UCSD-AML1 (cell line): Measurements from ENCODE around the gene SPTBN4.
A peak's percentile ranks its signal among the peaks of the same experiment; 100 is the strongest.
"Not testable (repeated sequence)": the region's sequence is repeated elsewhere in the genome, so short reads cannot be mapped to it uniquely, and the experiment has no call there.

ENCODE experiments used
- DNase-seq: peaks from one replicate; lab custom pipeline; 2025; ENCODE audit not compliant: unreplicated experiment; lab: John Stamatoyannopoulos, UW

The SPTBN4 gene

DNA sequence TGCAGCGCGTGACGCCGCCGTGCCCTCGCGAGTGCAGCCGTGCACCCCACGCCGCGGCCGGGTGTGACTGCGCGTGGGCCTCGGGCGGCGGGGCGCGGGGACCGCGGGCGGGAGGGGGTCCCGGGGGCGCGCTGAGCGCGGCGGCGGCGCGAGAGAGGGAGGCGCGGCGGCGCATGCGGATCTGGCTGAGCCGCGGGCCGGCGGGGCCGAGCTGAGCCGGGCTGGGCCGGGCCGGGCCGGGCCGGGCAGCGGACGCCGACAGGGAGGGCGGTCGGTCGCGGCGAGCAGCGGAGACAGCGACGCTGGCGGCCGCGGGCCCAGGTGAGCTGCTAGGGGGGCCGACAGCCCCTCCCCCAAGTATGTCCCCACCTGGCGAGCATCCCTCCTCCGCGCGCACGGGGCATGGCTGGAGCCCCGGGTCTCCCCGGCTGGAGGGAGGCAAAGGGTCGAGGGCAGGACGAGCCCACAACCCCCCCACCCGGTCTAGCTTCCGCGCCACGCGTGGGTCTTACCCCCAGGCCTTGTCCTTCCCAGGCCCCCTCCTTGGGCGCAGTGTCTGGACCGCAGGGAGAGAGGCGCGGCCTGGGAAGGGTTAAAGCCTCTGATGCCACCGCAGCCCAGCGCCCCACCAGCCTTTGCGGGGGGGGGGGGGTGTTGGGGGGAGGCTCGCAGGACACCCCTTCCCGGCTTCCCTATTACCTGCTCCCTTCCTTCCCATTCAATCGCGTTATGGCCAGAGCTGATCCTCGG lies at the start of gene SPTBN4:
TSS of gene SPTBN4 (plus strand) at position 17 of the 750 bp plus-strand sequence. CDS start 5,621 bp downstream, outside the sequence.
- DNase-seq, result no peak

DNA sequence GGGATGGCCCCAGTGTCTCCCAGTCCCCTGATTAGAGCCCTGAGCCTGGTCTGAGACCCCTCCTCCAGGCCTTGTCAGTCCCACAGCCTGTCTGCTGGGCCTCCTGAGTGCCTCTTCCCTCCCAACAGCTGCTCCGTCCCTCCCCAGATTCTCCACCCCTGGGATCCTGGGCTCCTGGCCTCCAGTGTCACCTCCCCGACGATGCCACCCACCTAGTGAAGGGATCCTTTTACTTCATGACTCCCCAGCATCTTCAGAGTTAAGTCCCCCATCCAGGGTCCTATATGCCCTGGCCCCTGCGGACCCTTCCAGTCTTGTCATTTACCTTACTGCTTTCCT lies 49.2 kb upstream of the SPTBN4 start:
- DNase-seq, result no peak

DNA sequence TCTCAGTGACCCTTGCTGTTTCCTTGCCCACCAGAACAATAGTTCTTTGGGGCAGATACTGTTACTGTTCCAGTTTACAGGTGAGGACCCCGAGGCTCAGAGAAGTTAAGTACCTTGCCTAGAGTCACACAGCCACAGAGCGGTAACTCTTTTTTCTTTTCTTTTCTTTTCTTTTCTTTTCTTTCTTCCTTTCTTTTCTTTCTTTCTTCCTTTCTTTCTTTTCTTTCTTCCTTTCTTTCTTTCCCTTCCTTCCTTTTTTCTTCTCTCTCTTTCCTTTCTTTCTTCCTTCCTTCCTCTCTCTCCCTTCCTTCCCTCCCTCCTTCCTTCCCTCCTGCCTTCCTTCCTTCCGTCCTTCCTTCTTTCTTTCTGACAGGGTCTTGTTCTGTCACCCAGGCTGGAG lies 48.8 kb upstream of the SPTBN4 start:
- DNase-seq, result no peak

DNA sequence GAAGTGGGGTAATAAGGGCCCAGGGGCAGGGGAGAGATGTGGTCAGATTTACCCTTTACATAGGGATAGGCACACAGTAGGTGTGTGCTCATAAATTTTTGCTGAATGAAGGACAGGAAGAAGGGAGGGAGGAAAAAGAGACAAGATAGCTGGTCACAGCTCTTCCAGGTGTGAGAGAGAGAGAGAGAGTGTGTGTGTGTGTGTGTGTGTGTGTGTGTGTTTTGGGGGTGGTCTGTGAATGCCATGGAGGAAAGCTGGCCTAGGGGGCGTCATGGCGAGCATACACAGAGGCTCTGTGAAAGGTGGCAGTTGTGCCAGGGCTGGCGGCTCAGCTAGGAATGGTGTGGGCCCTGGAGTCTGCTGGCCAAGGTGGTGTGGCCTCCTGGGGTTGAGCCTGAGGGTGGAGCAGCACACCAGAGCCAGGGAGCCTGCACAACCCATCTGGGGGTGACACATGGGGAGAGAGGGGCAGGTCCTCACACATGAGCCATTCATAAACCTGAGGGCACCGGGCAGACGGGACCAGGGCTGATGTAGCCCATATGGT lies 47.7 kb upstream of the SPTBN4 start:
- DNase-seq, result no peak

DNA sequence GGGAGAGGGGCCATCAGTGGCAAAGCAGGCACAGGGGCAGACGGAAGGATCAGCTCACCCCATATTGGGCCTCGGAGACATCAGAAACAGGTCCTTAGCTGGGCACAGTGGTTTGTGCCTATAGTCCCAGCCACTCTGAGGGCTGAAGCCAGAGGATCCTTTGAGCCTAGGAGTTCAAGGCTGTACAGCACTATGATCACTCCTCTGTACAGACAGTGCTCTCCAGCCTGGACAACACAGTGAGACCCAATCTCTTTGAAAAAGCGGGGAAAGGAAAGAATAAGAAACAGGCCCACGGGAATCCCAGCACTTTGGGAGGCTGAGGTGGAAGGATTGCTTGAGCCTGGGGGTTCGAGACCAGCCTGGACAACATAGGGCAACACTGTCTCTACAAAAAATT lies 47.0 kb upstream of the SPTBN4 start:
- DNase-seq, result no peak

DNA sequence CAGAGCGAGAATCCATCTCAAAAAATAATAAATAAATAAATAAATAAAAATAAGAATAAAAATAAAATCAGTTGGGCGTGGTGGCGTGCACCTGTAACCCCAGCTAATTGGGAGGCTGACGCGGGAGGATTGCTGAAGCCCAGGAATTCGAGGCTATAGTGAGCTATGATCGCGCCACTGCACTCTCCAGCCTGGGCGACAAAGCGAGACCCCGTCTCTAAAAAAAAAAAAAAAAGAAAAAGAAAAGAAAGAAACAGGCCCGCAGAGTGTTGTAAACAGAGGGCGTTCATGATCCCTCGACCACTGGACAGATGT lies 46.4 kb upstream of the SPTBN4 start:
- DNase-seq, result no peak

DNA sequence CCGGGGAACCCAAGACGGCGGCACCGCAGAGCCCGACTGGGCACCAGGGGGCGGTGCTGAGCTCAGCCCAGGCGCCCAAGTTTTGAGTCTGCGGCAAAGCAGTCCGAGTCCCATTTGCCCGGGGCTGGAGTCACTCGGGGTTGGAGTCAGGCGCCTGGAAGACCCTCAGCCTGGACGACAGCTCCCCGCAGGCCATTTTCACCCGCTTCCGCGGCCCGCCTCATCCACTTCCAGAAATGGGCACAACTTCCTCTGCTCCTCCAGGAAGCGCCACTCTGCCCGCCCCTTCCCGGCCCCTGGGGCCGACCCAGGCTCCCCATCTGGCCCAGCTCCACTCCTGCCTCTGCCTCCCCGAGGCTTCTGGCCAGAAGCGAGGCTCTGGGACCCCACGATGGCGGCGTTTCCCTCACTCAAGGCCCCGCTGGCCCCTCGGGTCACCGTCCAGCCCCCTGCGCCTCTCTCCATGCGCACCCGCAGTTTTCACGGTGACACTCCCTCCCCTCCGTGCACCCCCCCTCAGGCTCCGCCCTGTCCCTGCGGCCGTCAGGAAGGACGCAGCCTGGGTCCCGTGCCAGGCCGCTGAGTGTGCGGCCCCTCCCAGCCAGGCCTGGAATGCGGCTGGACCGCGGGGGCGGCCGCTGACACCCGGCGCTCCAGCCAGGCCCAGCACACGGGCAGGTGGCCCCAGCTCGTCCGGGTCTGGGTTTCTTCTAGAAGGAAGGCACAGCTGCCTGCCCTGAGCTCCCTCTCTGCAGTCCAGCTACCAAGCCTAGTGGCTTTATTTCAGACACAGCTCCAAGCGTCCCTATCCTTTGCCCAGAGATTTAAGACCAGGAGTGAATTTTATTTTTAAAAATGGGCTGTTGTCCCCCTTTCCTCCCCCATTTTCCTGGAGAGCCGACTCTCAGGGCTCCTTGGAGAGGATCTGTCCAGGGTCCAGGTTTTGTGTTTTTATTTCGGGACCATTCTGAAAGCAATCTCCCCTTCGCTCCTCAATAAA lies 45.7 kb upstream of the SPTBN4 start:
- DNase-seq, result peak; percentile 93

DNA sequence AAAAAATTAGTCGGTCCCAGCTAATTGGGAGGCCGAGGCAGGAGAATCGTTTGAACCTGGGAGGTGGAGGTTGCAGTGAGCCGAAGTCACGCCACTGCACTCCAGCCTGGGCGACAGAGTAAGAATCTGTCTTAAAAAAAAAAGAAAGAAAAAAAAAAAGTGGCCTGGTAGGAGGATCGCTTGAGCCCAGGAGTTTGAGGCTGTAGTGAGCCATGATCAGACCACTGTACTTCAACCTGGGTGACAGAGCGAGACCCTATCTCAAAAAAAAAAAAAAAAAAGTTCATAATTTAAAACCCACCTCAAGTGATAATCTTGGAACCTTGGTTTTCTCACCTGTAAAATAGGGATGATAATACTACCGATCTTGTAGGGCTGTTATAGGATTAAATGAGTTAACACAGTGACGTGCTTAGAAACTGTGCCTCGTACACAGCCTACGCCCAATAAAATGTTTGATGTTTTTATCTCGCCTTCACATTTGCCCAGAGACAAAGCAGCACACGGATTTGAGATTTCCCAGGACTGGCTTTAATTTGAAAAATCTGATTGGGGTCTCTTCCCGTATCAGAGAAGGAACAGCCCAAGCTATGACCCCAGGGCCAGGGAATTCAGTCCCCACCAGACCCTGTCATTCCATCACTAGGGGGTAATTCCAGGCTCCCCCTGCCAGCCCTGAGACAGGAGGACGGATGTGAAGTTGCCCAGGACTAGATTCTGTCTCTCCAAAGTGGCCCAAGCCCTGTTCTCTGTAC lies 44.6 kb upstream of the SPTBN4 start:
- DNase-seq, result no peak

DNA sequence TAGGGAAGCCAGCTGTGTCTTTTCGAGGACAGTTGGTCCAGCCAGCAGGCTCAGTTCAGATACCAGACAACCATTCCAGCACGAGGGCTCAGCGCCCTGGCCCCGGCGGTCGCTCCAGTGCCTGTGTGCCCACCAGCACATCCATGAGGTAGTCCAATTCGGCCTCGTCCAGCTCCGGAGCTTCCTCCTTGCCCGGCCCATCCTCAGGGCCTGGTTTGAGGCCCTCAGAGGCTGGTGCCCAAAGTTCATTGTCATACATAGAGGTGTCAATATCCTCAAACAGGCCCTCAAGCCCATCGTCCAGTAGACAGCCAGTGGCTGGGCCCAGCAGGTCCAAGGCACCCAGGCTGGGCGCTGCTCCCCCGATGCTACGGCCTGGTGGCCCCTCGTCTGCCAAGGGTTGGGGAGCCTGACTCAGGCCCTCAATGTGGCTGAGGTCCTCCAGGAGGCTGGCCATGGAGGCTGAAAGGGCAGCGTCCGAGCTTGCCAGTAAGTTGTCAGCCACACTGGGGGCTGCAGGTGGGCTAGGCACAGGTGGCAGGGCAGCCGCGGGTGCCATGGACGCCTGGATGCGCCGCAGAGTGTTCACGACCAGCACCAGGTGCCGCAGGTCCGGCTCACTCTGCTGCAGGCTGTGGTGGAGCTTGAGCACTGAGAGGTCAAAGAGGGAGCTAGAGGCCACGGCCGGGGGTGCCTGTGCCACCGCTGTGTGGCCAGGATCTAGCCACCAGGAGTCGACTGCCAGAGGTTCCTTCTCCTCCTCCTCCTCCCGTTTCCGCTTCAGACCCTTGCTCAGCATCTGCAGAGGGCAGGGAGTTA lies 43.8 kb upstream of the SPTBN4 start:
- DNase-seq, result no peak

DNA sequence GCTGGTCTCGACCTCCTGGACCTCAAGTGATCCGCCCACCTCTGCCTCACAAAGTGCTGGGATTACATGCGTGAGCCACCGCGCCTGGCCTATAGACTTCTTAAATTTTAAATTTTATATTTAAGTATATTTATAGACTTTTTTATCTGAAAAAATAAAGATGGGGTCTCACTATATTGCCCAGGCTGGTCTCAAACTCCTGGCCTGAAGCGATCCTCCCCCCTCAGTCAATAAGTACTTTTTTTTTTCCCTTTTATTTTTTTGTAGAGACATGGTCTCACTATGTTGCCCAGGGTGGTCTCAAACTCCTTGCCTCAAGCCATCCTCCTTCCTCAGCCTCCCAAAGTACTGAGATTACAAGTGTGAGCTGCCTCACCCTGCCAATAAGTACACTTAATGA lies 42.9 kb upstream of the SPTBN4 start:
- no peak for DNase-seq

DNA sequence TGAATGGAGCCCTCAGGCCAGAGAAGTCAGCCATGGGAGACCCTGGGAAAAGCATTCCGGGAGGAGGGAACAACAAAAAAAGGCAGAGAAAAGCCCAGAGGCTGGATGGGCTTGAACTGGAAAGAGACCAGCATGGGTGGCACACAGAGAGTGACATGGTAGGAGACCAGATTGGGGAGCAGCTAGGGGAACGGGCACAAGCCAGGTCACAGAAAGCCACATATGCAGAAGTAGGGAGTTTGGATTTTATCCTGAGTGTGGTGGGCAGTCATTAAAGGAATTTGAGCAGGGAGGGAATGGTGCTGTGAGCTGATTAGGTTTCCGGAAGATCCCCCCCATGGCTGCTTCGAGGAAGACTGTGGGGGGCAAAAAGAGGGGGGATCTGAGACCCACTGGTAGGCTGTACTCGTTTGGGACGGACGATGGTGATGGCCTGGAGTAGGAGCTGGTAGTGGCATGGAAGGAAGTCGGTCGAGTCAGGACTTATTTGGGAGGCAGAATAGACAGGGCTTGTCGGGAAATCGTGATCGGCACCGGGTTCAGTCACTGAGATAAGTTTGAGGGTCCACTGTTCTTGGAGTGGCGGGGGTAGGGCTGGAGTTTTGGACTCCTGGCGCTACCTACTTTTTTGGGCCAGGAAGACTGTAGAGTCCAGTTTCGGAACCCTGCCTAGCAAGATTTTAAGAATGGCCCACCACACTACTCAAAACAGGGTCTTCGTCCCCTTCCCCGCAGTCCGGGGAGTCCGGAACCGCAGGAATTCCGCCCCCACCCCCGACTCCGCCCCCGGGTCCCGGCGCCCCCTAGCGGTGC lies 42.0 kb upstream of the SPTBN4 start:
- peak; percentile 57 for DNase-seq

DNA sequence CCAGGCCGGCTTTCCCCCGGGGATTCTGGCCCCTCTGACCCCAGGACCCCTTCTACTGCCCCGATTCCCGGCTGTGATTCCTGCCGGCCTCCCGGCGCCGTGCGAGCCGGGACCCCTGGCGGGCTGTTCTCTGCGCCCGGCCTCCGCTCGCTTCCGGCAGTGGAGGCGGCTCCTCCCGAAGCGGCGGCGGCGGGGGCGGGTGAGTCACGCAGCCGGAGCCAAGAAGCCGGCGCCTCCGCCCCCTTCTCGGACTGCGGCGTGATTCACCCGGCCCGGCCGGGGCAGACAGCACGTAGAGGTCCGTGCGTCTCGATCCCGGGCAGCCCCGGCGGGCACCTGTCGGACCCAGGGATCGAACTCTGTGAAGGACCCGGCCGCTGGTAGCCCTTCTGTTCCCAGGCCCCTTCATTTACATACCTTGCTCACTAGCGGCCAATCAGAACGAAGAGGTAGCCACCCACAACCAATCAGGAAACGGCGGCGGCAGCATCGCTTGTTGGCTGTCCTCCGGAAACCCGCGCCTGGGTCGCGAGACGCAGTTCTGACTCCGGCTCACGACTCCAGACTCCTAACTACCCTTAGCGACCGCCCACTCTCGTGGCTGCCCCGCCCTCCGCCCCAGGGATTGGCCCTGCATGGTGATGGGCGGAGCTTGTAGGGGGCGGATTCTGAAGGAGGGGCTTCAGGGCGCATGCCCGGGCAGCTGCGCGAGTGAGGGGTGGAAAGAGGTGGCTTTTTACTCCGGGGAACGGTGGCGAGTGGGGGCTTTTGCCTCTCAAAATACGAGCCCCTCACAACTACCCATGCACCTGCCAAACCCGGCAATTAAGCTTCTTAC lies 41.1 kb upstream of the SPTBN4 start, which contains the start of gene SERTAD1:
TSS of gene SERTAD1 (minus strand) at position 543 of the 838 bp plus-strand sequence. CDS start 2,446 bp downstream, outside the sequence.
- peak; percentile 99 for DNase-seq

DNA sequence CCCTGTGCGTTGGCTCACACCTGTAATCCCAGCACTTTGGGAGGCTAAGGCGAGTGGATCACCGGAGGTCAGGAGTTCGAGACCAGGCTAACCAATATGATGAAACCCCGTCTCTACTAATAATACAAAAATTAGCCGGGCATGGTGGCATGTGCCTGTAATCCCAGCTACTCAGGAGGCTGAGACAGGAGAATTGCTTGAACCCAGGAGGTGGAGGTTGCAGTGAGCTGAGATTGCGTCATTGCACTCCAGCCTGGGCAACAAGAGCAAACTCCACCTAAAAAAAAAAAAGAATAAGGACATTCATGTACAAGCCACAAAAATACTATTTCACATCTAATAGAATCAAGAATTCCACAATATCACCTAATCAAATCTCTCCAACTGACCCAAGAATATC lies 38.6 kb upstream of the SPTBN4 start:
- DNase-seq, result not testable (repeated sequence)

DNA sequence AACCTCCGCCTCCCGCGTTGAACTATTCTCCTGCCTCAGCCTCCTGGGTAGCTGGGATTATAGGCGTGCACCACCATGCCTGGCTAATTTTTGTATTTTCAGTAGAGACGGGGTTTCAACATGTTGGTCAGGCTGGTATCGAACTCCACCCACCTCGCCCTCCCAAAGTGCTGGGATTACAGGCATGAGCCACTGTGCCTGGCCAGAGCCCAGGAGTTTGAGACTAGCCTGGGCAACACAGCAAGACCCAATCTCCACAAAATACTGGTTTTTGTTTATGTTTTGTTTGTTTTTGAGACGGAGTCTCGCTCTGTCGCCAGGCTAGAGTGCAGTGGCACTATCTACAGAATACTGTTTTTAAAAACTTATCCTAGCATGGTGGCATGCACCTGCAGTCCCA lies 36.6 kb upstream of the SPTBN4 start:
- DNase-seq, result not testable (repeated sequence)

DNA sequence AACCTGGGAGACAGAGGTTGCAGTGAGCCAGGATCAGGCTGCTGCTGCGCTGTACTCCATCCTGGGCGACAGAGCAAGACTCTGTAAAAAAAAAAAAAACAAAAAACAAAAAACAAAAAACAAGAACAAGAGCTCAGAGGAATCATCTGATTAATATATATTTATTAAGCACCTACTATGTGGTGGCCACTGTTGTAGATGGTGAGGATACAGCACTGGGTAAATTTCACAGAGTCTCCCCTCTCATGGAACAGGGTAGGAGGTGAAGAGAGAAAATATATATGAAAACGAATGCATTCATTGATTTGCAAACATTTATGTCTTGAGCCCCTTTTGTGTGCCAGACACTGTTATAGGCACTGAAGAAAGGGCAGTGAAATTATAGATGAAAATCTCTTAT lies 35.1 kb upstream of the SPTBN4 start:
- DNase-seq, result no peak

DNA sequence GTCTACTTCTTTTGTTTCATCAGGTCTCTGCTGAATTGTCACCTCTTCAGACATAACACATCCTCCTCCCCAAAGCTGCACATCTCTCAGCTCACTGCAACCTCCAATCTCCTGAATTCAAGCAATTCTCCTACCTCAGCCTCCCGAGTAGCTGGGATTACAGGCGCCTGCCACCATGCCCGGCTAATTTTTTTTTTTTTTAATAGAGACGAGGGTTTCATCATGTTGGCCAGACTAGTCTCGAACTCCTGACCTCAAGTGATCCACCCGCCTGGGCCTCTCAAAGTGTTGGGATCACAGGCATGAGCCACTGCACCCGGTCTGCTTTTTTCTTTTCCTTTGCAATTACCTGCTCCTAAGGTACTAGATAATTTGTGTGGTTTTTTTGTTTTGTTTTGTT lies 34.0 kb upstream of the SPTBN4 start:
- DNase-seq, result not testable (repeated sequence)

DNA sequence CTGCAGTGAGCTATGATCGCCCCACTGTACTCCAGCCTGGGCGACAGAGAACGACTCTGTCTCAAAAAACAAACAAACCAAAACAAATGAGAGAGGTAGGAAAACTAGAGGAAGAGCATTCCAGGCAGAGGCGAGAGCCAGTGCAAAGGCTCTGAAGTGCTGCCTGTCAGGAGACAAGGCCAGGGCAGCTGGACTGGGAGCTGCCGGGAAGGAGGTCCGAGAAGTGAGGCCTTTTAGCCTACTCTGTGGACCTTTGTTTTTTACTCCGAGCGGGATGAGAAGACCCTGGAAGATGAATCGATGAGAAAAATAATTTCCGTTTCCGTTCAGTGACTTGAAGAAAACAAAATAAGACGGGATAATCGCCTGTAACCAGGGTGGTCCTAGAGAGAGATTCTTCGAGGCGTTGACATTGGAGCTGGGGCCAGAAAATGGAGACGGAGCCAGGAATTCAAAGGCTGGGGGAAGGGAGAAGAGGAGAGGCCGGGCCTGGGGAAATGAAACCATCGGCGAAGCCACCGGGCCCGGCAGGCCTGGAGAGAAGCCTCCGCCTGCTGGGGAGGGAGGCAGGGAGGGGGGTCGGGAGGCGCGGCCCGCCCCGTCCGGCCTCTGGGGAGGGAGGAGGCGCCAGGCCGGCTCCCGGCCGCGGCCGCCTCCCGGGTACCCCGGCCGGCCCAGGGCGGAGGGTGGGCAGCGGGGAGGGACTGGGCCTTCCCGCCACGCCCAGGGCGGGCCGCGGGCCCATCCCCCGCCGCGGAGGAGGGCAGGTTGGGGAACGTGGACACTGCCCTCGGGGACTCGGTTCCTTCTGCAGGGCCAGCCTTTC lies 33.2 kb upstream of the SPTBN4 start:
- peak; percentile 87 for DNase-seq

DNA sequence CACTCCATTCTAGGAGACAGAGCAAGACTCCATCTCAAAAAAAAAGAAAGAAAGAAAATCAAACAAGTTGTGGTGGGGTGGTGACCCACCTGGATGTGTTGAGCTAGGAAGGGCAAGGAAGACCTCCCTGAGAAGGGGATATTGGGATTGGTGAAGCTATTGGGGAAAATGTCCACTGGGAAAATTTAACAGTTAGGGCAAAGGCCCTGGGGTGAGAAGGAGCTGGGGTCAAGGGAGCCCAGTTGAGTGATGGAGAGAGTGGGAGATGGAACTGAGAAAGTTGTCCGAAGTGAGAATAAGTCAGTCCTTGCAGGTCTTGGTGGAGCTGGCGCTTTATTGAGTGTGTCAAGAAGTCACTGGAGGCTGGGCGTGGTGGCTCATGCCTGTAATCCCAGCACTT lies 28.5 kb upstream of the SPTBN4 start:
- DNase-seq, result no peak
